ENCODE measurements around the gene LRRTM3.

LRRTM3 gene

DNA sequence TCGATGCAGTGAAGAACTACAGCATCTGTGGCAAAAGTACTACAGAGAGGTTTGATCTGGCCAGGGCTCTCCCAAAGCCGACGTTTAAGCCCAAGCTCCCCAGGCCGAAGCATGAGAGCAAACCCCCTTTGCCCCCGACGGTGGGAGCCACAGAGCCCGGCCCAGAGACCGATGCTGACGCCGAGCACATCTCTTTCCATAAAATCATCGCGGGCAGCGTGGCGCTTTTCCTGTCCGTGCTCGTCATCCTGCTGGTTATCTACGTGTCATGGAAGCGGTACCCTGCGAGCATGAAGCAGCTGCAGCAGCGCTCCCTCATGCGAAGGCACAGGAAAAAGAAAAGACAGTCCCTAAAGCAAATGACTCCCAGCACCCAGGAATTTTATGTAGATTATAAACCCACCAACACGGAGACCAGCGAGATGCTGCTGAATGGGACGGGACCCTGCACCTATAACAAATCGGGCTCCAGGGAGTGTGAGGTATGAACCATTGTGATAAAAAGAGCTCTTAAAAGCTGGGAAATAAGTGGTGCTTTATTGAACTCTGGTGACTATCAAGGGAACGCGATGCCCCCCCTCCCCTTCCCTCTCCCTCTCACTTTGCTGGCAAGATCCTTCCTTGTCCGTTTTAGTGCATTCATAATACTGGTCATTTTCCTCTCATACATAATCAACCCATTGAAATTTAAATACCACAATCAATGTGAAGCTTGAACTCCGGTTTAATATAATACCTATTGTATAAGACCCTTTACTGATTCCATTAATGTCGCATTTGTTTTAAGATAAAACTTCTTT is 2.3 kb downstream of the LRRTM3 start:
- DNase-seq, result no peak
- Histone ChIP-seq H3K27me3 (ENCODE audit: insufficient read depth, low read depth, severe bottlenecking) (no peaks in the 10 kb centered on the region), H3K36me3 (no peaks in the 10 kb centered on the region), H3K9me3 (ENCODE audit: severe bottlenecking) (no peaks in the 10 kb centered on the region), H3K4me3 (ENCODE audit: low read depth, low read length) (peak overlapping the region; percentile 12; the same call in 1 of the 2 replicates), H3K27ac (no peak overlapping the region)
- TF ChIP-seq, protein P1, sequence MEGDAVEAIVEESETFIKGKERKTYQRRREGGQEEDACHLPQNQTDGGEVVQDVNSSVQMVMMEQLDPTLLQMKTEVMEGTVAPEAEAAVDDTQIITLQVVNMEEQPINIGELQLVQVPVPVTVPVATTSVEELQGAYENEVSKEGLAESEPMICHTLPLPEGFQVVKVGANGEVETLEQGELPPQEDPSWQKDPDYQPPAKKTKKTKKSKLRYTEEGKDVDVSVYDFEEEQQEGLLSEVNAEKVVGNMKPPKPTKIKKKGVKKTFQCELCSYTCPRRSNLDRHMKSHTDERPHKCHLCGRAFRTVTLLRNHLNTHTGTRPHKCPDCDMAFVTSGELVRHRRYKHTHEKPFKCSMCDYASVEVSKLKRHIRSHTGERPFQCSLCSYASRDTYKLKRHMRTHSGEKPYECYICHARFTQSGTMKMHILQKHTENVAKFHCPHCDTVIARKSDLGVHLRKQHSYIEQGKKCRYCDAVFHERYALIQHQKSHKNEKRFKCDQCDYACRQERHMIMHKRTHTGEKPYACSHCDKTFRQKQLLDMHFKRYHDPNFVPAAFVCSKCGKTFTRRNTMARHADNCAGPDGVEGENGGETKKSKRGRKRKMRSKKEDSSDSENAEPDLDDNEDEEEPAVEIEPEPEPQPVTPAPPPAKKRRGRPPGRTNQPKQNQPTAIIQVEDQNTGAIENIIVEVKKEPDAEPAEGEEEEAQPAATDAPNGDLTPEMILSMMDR (IDR thresholded peaks at IDR 0.05; ENCODE audit: low read depth, low read length), result no peak

DNA sequence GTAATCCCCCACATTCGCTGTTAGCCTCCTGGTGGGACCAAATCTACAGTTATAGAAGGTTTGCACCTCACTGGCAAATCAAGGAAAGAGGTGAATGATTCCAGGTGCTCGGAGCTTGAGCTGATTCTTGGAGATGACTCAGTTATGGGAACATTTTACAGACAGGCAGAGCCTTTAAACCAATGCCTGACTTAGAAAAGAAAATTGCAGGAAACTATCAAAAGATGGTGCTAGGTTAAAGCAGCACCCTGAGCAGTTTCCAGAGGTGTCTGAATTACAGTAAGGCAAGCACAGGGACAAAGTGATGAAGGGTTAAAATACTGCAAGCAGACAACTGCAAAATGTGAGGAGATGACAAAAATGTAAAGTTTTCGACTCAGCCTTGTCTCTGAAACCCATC is 2.9 kb downstream of the LRRTM3 start:
- H3K27me3 ChIP-seq (ENCODE audit: insufficient read depth, low read depth, severe bottlenecking), result no peaks in the 10 kb centered on the region
- TF ChIP-seq, protein P1 (IDR thresholded peaks at IDR 0.05; ENCODE audit: low read depth, low read length), result no peak
- DNase-seq, result no peak
- H3K27ac ChIP-seq, result no peak overlapping the region
- H3K4me3 ChIP-seq (ENCODE audit: low read depth, low read length), result no peak overlapping the region
- H3K36me3 ChIP-seq, result no peaks in the 10 kb centered on the region
- no peaks in the 10 kb centered on the region for H3K9me3 ChIP-seq (ENCODE audit: severe bottlenecking)

- no peak for DNase-seq
- Histone ChIP-seq H3K4me3 (ENCODE audit: low read depth, low read length) (no peak overlapping the region), H3K36me3 (no peaks in the 10 kb centered on the region), H3K27me3 (ENCODE audit: insufficient read depth, low read depth, severe bottlenecking) (no peaks in the 10 kb centered on the region), H3K9me3 (ENCODE audit: severe bottlenecking) (no peaks in the 10 kb centered on the region), H3K27ac (no peak overlapping the region)
- TF ChIP-seq, protein P1 (IDR thresholded peaks at IDR 0.05; ENCODE audit: low read depth, low read length), result no peak
Measured at GRCh38 chr10:66929375-66929774, 3.5 kb downstream of the LRRTM3 start.

DNA sequence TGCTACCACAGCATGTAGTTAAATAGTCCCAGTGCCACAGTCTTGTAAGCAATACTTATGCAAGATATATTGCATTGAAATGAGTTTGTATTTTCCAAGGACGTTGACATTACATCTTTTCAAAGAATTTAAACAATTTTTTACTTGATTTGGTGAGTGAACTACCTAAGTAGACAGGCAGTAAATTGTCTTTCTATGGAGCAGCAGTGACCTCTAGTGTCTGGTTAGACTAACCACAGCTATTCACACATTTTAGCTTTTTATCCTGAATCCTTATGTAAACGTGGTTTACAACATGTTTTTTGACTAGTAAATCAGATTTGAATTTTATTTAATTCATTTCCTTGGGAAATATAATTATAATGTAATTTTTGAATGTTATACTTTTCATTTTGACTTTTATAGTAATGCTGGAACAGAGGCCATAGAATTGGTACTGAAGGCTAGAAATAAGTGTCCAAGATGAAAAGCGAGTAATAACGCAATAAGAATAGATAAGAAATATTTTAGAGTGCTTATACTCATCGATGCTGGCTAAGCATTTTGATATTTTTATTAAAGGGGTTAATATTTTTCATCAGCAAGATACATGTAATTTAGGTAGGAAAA is 5.6 kb downstream of the LRRTM3 start:
- Histone ChIP-seq H3K9me3 (ENCODE audit: severe bottlenecking) (no peaks in the 10 kb centered on the region), H3K4me3 (ENCODE audit: low read depth, low read length) (no peak overlapping the region), H3K27ac (no peak overlapping the region), H3K36me3 (no peaks in the 10 kb centered on the region), H3K27me3 (ENCODE audit: insufficient read depth, low read depth, severe bottlenecking) (no peaks in the 10 kb centered on the region)
- DNase-seq, result no peak
- TF ChIP-seq, protein P1 (IDR thresholded peaks at IDR 0.05; ENCODE audit: low read depth, low read length), result peak; percentile 57

GRCh38 chr10:66931949-66932343 is 6.1 kb downstream of the LRRTM3 start:
- Histone ChIP-seq H3K36me3 (no peaks in the 10 kb centered on the region), H3K27me3 (ENCODE audit: insufficient read depth, low read depth, severe bottlenecking) (no peaks in the 10 kb centered on the region), H3K9me3 (ENCODE audit: severe bottlenecking) (no peaks in the 10 kb centered on the region), H3K27ac (no peak overlapping the region), H3K4me3 (ENCODE audit: low read depth, low read length) (no peak overlapping the region)
- TF ChIP-seq, protein P1 (IDR thresholded peaks at IDR 0.05; ENCODE audit: low read depth, low read length), result no peak
- no peak for DNase-seq
